GM19372 (cell line): ENCODE results near the gene YAF2.

Experiments
- ATAC-seq: cut with Tn5 transposase; IDR thresholded peaks from one replicate; pipeline ENCODE4 v1.9.1; 2021; ENCODE audit warnings: mild to moderate bottlenecking, low read depth, moderate library complexity; ENCODE audit not compliant: unreplicated experiment

YAF2 gene

GRCh38 chr12:42118136-42118879, 119.7 kb downstream of the YAF2 start:
- ATAC-seq, result no peak

- ATAC-seq, result no peak
Measured at GRCh38 chr12:42109031-42109430, 129.0 kb downstream of the YAF2 start.
